Smooth muscle cell (in vitro differentiated cells): ENCODE results near the gene MBOAT2. TPM values are rescaled to one million over a fixed set of nuclear protein-coding genes. Genes with fewer than 3 reads are reported as not detected.

Source experiments
- DNase-seq: peaks from one replicate; lab custom pipeline; 2025; ENCODE audit not compliant: unreplicated experiment; lab: John Stamatoyannopoulos, UW
- H2AFZ ChIP-seq: fragments of 200-600 bp; sonication (generic); 2 replicates; pipeline ENCODE4 v1.6.0; 2016; ENCODE audit warnings: antibody characterized with exemption, low read depth, mild to moderate bottlenecking
- H3F3A ChIP-seq: fragments of 200-600 bp; sonication (generic); 2 replicates; pipeline ENCODE4 v1.6.0; 2017; ENCODE audit warnings: antibody characterized with exemption, low read depth
- H3K27ac ChIP-seq: fragments of 200-600 bp; sonication (generic); 2 replicates; pipeline ENCODE4 v1.5.1; 2016; ENCODE audit warnings: low read depth, mild to moderate bottlenecking
- H3K27me3 ChIP-seq: fragments of 200-600 bp; sonication (generic); 2 replicates; pipeline ENCODE4 v1.6.1; 2016; ENCODE audit warnings: low read depth, mild to moderate bottlenecking
- H3K36me3 ChIP-seq: fragments of 200-600 bp; sonication (generic); 2 replicates; pipeline ENCODE4 v1.5.1; 2016; ENCODE audit warnings: low read depth
- H3K4me1 ChIP-seq: fragments of 200-600 bp; sonication (generic); 2 replicates; pipeline ENCODE4 v1.5.1; 2016; ENCODE audit warnings: low read depth
- H3K4me2 ChIP-seq: fragments of 200-600 bp; sonication (generic); 2 replicates; pipeline ENCODE4 v1.6.0; 2016; ENCODE audit warnings: mild to moderate bottlenecking
- H3K4me3 ChIP-seq: fragments of 200-600 bp; sonication (generic); 2 replicates; pipeline ENCODE4 v1.5.1; 2016; ENCODE audit warnings: mild to moderate bottlenecking
- H3K79me2 ChIP-seq: fragments of 200-600 bp; sonication (generic); 2 replicates; pipeline ENCODE4 v1.6.0; 2016; ENCODE audit warnings: low read depth, mild to moderate bottlenecking
- H3K9ac ChIP-seq: fragments of 200-600 bp; sonication (generic); 2 replicates; pipeline ENCODE4 v1.6.0; 2016; ENCODE audit warnings: low read depth
- H3K9me3 ChIP-seq: fragments of 200-600 bp; sonication (generic); replicated peaks from 2 replicates; pipeline ENCODE4 v1.5.1; 2016; ENCODE audit warnings: low read depth
- H4K20me1 ChIP-seq: fragments of 200-600 bp; sonication (generic); 2 replicates; pipeline ENCODE4 v1.6.0; 2016; ENCODE audit warnings: low read depth
- CTCF ChIP-seq: fragments of 200-600 bp; sonication (generic); IDR thresholded peaks from 2 replicates; pipeline ENCODE4 v1.5.1; 2017; ENCODE audit warnings: borderline replicate concordance, mild to moderate bottlenecking, antibody characterized with exemption; ENCODE audit not compliant: insufficient read depth, poor library complexity, severe bottlenecking
- WGBS: methylation state at CpG from one replicate; pipeline ENCODE4 v1.1.7; 2016; ENCODE audit warnings: low lambda C conversion rate; 5-methylcytosine and 5-hydroxymethylcytosine counted together
- polyA plus RNA-seq: library from polyadenylated mRNA; unstranded; fragments of >200 nt; fragmentation: Nextera tagmentation; extraction: Ambion mirVana; gene quantifications from 2 replicates; pipeline ENCODE4 v1.2.1, GENCODE V29; 2016
- total RNA-seq: library from RNA; depleted of rRNA; stranded (reverse); fragments of >200 nt; gene quantifications from 2 replicates; pipeline ENCODE4 v1.2.3, GENCODE V29; 2014

Gene MBOAT2
- total and polyA plus RNA-seq, 2 experiments from 2014 or later, result 24.1 to 32.6 TPM

- no peaks in the 10 kb centered on the region for H3K79me2 ChIP-seq
- TF ChIP-seq CTCF, result no peak
- H3K4me1 ChIP-seq, result no peaks in the 10 kb centered on the region
- no peak overlapping the region for H3K9ac ChIP-seq
- DNase-seq, result no peak
- H3K27ac ChIP-seq, result no peak overlapping the region
- H3K9me3 ChIP-seq, result no peaks in the 10 kb centered on the region
- no peaks in the 10 kb centered on the region for H3F3A ChIP-seq
- no peaks in the 10 kb centered on the region for H3K36me3 ChIP-seq
- no peak overlapping the region for H3K4me3 ChIP-seq
- WGBS, result 93% methylated on average over 1 of the region's 1 CpG
- H3K4me2 ChIP-seq, result no peak overlapping the region
- no peak overlapping the region for H2AFZ ChIP-seq
- no peaks in the 10 kb centered on the region for H4K20me1 ChIP-seq
- H3K27me3 ChIP-seq, result no peaks in the 10 kb centered on the region
Observed at GRCh38 chr2:9013403-9013802, 9.9 kb upstream of the MBOAT2 start.

GRCh38 chr2:9010866-9011265 is 7.4 kb upstream of the MBOAT2 start:
- Histone ChIP-seq H2AFZ (no peak overlapping the region), H3K27ac (no peak overlapping the region), H3K4me2 (no peak overlapping the region), H4K20me1 (no peaks in the 10 kb centered on the region), H3F3A (no peaks in the 10 kb centered on the region), H3K79me2 (no peaks in the 10 kb centered on the region), H3K9me3 (no peaks in the 10 kb centered on the region), H3K9ac (no peak overlapping the region), H3K27me3 (no peaks in the 10 kb centered on the region), H3K36me3 (no peaks in the 10 kb centered on the region), H3K4me1 (no peaks in the 10 kb centered on the region), H3K4me3 (no peak overlapping the region)
- DNase-seq, result no peak
- no peak for TF ChIP-seq CTCF
- WGBS, result 83% methylated on average over 1 of the region's 1 CpG

GRCh38 chr2:9008951-9009664 is 5.6 kb upstream of the MBOAT2 start:
- no peak for DNase-seq
- 87% methylated on average over 1 of the region's 1 CpG for WGBS
- Histone ChIP-seq H3K9me3 (no peaks in the 10 kb centered on the region), H2AFZ (peak overlapping the region; percentile 41), H3K27ac (peak overlapping the region; percentile 7), H3K36me3 (no peaks in the 10 kb centered on the region), H3K27me3 (no peaks in the 10 kb centered on the region), H4K20me1 (no peaks in the 10 kb centered on the region), H3K4me3 (no peak overlapping the region), H3K4me2 (no peak overlapping the region), H3K4me1 (no peaks in the 10 kb centered on the region), H3F3A (peaks cover 3% of the 10 kb centered on the region), H3K9ac (no peak overlapping the region), H3K79me2 (no peaks in the 10 kb centered on the region)
- no peak for TF ChIP-seq CTCF

GRCh38 chr2:9006368-9006767 is 2.9 kb upstream of the MBOAT2 start:
- Histone ChIP-seq H3K4me2 (no peak overlapping the region), H4K20me1 (peaks cover 11% of the 10 kb centered on the region), H3K36me3 (no peaks in the 10 kb centered on the region), H3K4me3 (no peak overlapping the region), H3K4me1 (peaks cover 8% of the 10 kb centered on the region), H3F3A (peaks cover 3% of the 10 kb centered on the region), H3K9ac (no peak overlapping the region), H3K27me3 (no peaks in the 10 kb centered on the region), H3K9me3 (no peaks in the 10 kb centered on the region), H2AFZ (no peak overlapping the region), H3K79me2 (peaks cover 17% of the 10 kb centered on the region), H3K27ac (no peak overlapping the region)
- TF ChIP-seq CTCF, result no peak
- DNase-seq, result no peak
- 95% methylated on average over 3 of the region's 3 CpGs for WGBS
